ENCODE results near the gene TMEM25. TPM values are rescaled to one million over a fixed set of nuclear protein-coding genes. Genes with fewer than 3 reads are reported as not detected.
"Not testable (repeated sequence)": the region's sequence is repeated elsewhere in the genome, so short reads cannot be mapped to it uniquely, and the experiment has no call there.

TMEM25 gene
- total RNA-seq, 1 donor = 10.1 TPM

DNA sequence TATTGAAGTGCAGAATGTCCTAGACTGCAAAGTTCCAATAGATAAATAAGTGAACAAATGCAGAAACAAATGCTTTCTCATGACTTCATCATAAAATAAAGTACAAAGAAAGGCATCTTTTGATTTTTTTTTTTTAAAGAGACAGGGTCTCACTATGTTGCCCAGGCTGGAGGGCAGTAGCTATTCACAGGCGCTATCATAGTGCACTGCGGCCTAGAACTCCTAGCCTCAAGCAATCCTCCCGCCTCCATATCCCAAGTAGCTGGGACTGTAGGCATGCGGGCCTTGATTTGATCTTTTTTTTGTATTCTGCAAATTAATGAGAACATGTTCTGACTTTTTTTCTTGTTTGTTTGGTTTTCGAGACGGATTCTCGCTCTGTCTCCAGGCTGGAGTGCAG, 43.6 kb downstream of the TMEM25 start:
- Histone ChIP-seq H3K9me3 (ENCODE audit: low read depth, low read length) (no peaks in the 10 kb centered on the region), H3K36me3 (ENCODE audit: insufficient read depth, low read length) (peaks cover 6% of the 10 kb centered on the region), H2AFZ (ENCODE audit: low read length) (no peak overlapping the region), H3K4me3 (ENCODE audit: insufficient read depth, low read length) (peak overlapping the region; percentile 93), H3K27me3 (ENCODE audit: insufficient read depth, low read length) (no peaks in the 10 kb centered on the region), H4K20me1 (ENCODE audit: insufficient read depth, low read length) (peaks cover 61% of the 10 kb centered on the region), H3K4me2 (ENCODE audit: insufficient read depth, low read length) (peak overlapping the region; percentile 98), H3K4me1 (ENCODE audit: insufficient read depth, low read length) (peaks cover 37% of the 10 kb centered on the region), H3K79me2 (ENCODE audit: insufficient read depth, low read length) (peaks cover 82% of the 10 kb centered on the region), H3K27ac (ENCODE audit: low read depth, low read length) (peak overlapping the region; percentile 98)
- no peak for TF ChIP-seq CTCF (IDR thresholded peaks at IDR 0.05; ENCODE audit: extremely low read depth, low read depth, low read length)
- no peak for DNase-seq (ENCODE audit: insufficient read length, low spot score, missing footprints)

DNA sequence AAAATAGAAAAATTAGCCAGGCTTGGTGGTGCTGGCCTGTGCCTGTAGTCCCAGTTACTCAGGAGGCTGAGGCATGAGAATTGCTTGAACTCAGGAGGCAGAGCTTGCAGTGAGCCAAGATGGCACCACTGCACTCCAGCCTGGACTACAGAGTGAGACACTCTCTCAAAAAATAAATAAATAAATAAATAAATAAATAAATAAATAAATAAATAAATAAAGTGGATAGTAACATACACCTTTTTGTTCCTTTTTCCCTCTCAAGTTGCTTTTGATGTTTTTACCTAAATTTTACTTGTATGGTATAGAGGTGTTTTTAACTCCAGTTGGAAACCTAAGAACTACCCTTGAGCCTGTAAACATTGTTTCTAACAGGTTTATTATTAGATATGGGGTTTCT, 47.0 kb downstream of the TMEM25 start:
- not testable (repeated sequence) for DNase-seq (ENCODE audit: insufficient read length, low spot score, missing footprints); H3K4me2 ChIP-seq (ENCODE audit: insufficient read depth, low read length); H3K9me3 ChIP-seq (ENCODE audit: low read depth, low read length); H2AFZ ChIP-seq (ENCODE audit: low read length); H3K4me3 ChIP-seq (ENCODE audit: insufficient read depth, low read length); H3K27ac ChIP-seq (ENCODE audit: low read depth, low read length); H3K27me3 ChIP-seq (ENCODE audit: insufficient read depth, low read length)
- Histone ChIP-seq H4K20me1 (ENCODE audit: insufficient read depth, low read length) (peaks cover 91% of the 10 kb centered on the region), H3K79me2 (ENCODE audit: insufficient read depth, low read length) (peaks cover 97% of the 10 kb centered on the region), H3K4me1 (ENCODE audit: insufficient read depth, low read length) (peaks cover 37% of the 10 kb centered on the region), H3K36me3 (ENCODE audit: insufficient read depth, low read length) (peaks cover 30% of the 10 kb centered on the region)

DNA sequence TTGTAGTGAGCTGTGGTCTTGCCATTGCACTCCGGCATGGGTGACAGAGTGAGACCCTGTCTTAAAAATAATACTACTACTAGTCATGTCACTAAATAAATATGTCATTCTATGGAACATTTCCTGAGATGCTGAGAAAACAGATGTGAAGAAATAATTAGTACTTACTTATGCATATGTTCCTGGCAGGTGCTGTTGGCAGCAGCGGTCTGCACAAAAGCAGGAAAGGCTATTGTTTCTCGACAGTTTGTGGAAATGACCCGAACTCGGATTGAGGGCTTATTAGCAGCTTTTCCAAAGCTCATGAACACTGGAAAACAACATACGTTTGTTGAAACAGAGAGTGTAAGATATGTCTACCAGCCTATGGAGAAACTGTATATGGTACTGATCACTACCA, 50.1 kb downstream of the TMEM25 start:
- H3K27ac ChIP-seq (ENCODE audit: low read depth, low read length) = no peak overlapping the region
- H3K36me3 ChIP-seq (ENCODE audit: insufficient read depth, low read length) = peaks cover 61% of the 10 kb centered on the region
- H3K4me3 ChIP-seq (ENCODE audit: insufficient read depth, low read length) = no peak overlapping the region
- no peak overlapping the region for H3K4me2 ChIP-seq (ENCODE audit: insufficient read depth, low read length)
- H3K79me2 ChIP-seq (ENCODE audit: insufficient read depth, low read length) = peaks cover 89% of the 10 kb centered on the region
- H3K27me3 ChIP-seq (ENCODE audit: insufficient read depth, low read length) = no peaks in the 10 kb centered on the region
- H2AFZ ChIP-seq (ENCODE audit: low read length) = no peak overlapping the region
- peaks cover 18% of the 10 kb centered on the region for H3K4me1 ChIP-seq (ENCODE audit: insufficient read depth, low read length)
- no peak for TF ChIP-seq CTCF (IDR thresholded peaks at IDR 0.05; ENCODE audit: extremely low read depth, low read depth, low read length)
- no peak for DNase-seq (ENCODE audit: insufficient read length, low spot score, missing footprints)
- no peaks in the 10 kb centered on the region for H3K9me3 ChIP-seq (ENCODE audit: low read depth, low read length)
- peaks cover 74% of the 10 kb centered on the region for H4K20me1 ChIP-seq (ENCODE audit: insufficient read depth, low read length)

Other genes starting within 250 kb of the TMEM25 start
- not detected in 2 replicates for gene CD3E, start 226.5 kb upstream of the TMEM25 start, total RNA-seq
- gene CD3D, start 188.5 kb upstream of the TMEM25 start, total RNA-seq = not detected in 2 replicates
- not detected in 2 replicates for gene CD3G, start 186.8 kb upstream of the TMEM25 start, total RNA-seq
- gene UBE4A, start 171.6 kb upstream of the TMEM25 start, total RNA-seq = 63.0 and 63.4 TPM in 2 replicates
- gene ATP5MG, start 129.6 kb upstream of the TMEM25 start, total RNA-seq = 25.3 and 31.1 TPM in 2 replicates
- 38.4 and 49.5 TPM in 2 replicates for gene KMT2A, start 94.7 kb upstream of the TMEM25 start, total RNA-seq
- gene TTC36, start 3.7 kb upstream of the TMEM25 start, total RNA-seq = 1.1 and 1.2 TPM in 2 replicates
- gene IFT46, start 34.7 kb downstream of the TMEM25 start, total RNA-seq = 31.8 and 37.7 TPM in 2 replicates
- gene ARCN1, start 41.2 kb downstream of the TMEM25 start, total RNA-seq = 162 and 172 TPM in 2 replicates
- 86.9 and 96.3 TPM in 2 replicates for gene PHLDB1, start 76.4 kb downstream of the TMEM25 start, total RNA-seq
- not detected in 2 replicates for gene TREH, start 148.5 kb downstream of the TMEM25 start, total RNA-seq

Data from osteoblast (primary cell).